ENCODE results near the gene CCDC192.
A peak's percentile ranks its signal among the peaks of the same experiment; 100 is the strongest.

Gene CCDC192

DNA sequence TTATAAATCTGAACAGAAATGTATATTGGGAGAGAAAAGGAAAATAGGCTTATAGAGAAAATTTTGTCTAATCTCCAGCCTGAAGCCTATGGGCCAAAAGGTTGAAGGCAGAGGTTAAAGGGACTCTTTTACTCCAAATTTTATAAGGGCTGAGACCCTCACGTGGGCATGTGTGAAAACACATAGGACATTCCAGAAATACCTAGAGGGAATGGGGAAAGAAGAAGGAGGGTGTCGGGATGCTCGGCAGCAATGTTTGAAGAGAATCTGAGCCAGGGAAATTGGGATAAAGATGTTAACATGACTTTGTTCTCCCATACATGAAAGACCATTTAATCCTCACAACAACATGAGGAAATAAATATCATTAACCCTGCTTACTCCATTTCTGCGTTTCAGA is 278.3 kb downstream of the CCDC192 start:
- DNase-seq (ENCODE audit: low read depth) = no peak
- TF ChIP-seq CTCF (IDR thresholded peaks at IDR 0.05; ENCODE audit: control insufficient read depth, insufficient read depth, low read depth, low read length, missing control alignments) = no peak
- H3K4me3 ChIP-seq (ENCODE audit: control insufficient read depth, low read depth, low read length) = no peak overlapping the region

- no peak for DNase-seq (ENCODE audit: low read depth)
- TF ChIP-seq CTCF (IDR thresholded peaks at IDR 0.05; ENCODE audit: control insufficient read depth, insufficient read depth, low read depth, low read length, missing control alignments) = no peak
- no peak overlapping the region for H3K4me3 ChIP-seq (ENCODE audit: control insufficient read depth, low read depth, low read length)
Measured at GRCh38 chr5:127985811-127986325, 282.7 kb downstream of the CCDC192 start.

DNA sequence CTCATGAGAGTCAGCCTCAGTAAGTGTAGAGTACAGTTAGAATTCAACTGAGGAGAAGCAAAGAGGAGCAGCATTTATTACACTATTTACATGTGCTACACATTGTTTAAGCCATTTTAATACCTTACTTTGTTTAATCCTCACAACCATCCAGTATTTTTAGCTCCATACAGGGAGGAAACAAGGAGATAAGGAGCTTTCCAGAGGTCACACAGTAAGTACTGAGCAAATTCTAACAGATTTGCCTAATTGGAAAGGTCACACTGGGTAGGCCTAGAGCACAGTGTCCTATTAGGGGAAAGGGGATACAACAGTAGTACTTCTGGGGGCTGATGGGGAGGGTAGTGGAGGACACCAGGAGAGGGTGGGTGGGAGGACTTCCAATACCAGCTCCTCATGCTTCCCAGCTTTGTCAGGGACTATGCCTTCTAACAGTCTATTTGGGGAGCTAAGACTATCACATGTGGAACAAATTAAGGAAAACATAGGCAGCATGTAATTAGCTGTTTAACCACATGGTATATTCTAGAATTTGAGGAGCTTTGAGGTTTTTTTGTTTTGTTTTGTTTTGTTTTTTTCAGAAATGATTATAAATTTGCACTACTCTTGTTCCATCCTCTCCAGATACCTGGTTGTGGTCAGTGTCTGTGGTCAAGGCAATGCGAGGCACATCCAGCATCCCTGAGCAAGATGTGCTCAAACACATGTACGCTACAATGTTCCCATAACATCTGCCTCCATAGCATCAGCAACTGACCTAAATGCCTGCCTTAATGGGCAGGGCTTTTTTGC is 284.4 kb downstream of the CCDC192 start:
- no peak overlapping the region for H3K4me3 ChIP-seq (ENCODE audit: control insufficient read depth, low read depth, low read length)
- no peak for DNase-seq (ENCODE audit: low read depth)
- TF ChIP-seq CTCF (IDR thresholded peaks at IDR 0.05; ENCODE audit: control insufficient read depth, insufficient read depth, low read depth, low read length, missing control alignments) = no peak

DNA sequence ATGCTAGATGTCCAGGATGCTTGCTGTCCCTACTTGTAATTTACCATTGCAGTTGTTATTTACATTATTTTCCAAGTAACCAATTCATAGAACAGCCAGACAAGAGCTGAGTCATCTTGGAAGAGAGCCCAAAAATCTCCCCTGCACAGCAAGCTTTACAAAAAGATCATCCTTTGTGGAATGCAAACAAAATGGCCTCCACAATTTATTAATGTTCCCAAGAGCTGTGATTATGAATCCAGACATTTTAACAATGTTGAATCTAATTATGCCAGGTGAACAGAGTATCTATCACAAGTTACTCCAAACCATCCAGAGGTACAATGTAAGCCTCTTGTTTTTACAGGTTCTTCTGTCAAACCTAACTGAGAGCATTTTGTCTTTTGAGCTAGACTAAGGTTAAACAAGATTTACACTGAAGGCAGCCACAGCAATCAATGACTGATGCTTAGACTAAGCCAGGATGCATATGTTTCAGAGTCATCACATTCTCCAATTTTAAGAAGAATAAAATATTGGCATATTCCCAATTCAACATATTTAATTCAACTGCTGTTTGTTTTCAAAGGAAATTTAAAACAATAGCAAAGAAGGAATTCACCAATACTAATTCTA is 285.1 kb downstream of the CCDC192 start:
- no peak for TF ChIP-seq CTCF (IDR thresholded peaks at IDR 0.05; ENCODE audit: control insufficient read depth, insufficient read depth, low read depth, low read length, missing control alignments)
- peak; percentile 23 for DNase-seq (ENCODE audit: low read depth)
- H3K4me3 ChIP-seq (ENCODE audit: control insufficient read depth, low read depth, low read length) = no peak overlapping the region
